ENCODE data around the gene JMJD8. TPM values are rescaled to one million over a fixed set of nuclear protein-coding genes. Genes with fewer than 3 reads are reported as not detected.

The JMJD8 gene
- total and polyA plus RNA-seq, 9 of the 15 experiments (the other 6 are each of a cell fraction or from before 2014, with no cell fraction given), result 1.2 to 50.6 (median 29.3) TPM

GRCh38 chr16:716200-716568, 32.0 kb upstream of the JMJD8 start (continued):
- TF ChIP-seq CUX1 (CRISPR knock-in tag; IDR thresholded peaks at IDR 0.05), result no peak
- TF ChIP-seq ZNF133 (CRISPR knock-in tag; IDR thresholded peaks at IDR 0.05), result no peak
- no peak for TF ChIP-seq ZC3H4 (CRISPR knock-in tag; IDR thresholded peaks at IDR 0.05; ENCODE audit: borderline replicate concordance)
- no peak for TF ChIP-seq ZBTB5 (IDR thresholded peaks at IDR 0.05)
- no peak for TF ChIP-seq NFATC3 (IDR thresholded peaks at IDR 0.05)
- no peak for TF ChIP-seq USF1 (CRISPR knock-in tag; IDR thresholded peaks at IDR 0.05)
- TF ChIP-seq CHD4 (IDR thresholded peaks at IDR 0.05; ENCODE audit: insufficient read depth, insufficient replicate concordance, low read depth, low read length, poor library complexity, severe bottlenecking), result no peak
- no peak for TF ChIP-seq ZBTB40 (IDR thresholded peaks at IDR 0.05)
- no peak for TF ChIP-seq ZBTB40 (CRISPR knock-in tag; IDR thresholded peaks at IDR 0.05)
- TF ChIP-seq SETDB1 (IDR thresholded peaks at IDR 0.05; ENCODE audit: low read length), result no peak
- no peak for TF ChIP-seq CHCHD3 (CRISPR knock-in tag; IDR thresholded peaks at IDR 0.05)

Measured in K562 (cell line).